Body of pancreas (tissue), 4 donors: ENCODE data around the gene CEP192.

Experiments used
- CTCF ChIP-seq, 7 experiments: fragments of 450-650 bp in 4 of 7; fragments of 200-600 bp in 3 of 7; sonication (generic) in 3 of 7; IDR thresholded peaks; one replicate each; pipeline ENCODE4 v1.5.1; 2016 to 2019; ENCODE audit warnings: antibody characterized with exemption in 7 of 7
- POLR2A ChIP-seq, 3 donors: fragments of 450-650 bp; IDR thresholded peaks; one replicate each; pipeline ENCODE4 v1.6.1; 2016; ENCODE audit warnings: antibody characterized with exemption in 3 of 3, mild to moderate bottlenecking in 2 of 3

- TF ChIP-seq CTCF (IDR thresholded peaks at IDR 0.05) (no peak), POLR2A (IDR thresholded peaks at IDR 0.05) (no peak)
These were observed 174.7 kb downstream of the CEP192 start for GRCh38 chr18:13165636-13166423.
